Airway epithelial cell (primary cell): ENCODE measurements around the gene PAQR3. TPM values are rescaled to one million over a fixed set of nuclear protein-coding genes. Genes with fewer than 3 reads are reported as not detected.

Experiments
- total RNA-seq: library from RNA; depleted of rRNA; stranded (reverse); fragments of >200 nt; gene quantifications from 2 replicates; pipeline ENCODE4 v1.2.3, GENCODE V29; 2015

The PAQR3 gene, protein sequence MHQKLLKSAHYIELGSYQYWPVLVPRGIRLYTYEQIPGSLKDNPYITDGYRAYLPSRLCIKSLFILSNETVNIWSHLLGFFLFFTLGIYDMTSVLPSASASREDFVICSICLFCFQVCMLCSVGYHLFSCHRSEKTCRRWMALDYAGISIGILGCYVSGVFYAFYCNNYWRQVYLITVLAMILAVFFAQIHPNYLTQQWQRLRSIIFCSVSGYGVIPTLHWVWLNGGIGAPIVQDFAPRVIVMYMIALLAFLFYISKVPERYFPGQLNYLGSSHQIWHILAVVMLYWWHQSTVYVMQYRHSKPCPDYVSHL
- 12.9 and 13.5 TPM in 2 replicates for total RNA-seq

GRCh38 chr4:78938868-78939666, at the start of gene PAQR3:
Gene PAQR3, minus strand, starts transcription at chr4:78939438. Its CDS starts 214 bp downstream, at chr4:78939224.

Other genes with a start within 250 kb of the PAQR3 start
- gene BMP2K, start 163.1 kb downstream of the PAQR3 start, total RNA-seq = 11.4 and 25.2 TPM in 2 replicates